OCI-LY7 (cell line): ENCODE data around the gene RAB20.

ENCODE experiments used
- CTCF ChIP-seq: fragments of 200-600 bp; sonication (generic); conservative IDR thresholded peaks from 2 replicates; pipeline ENCODE4 v1.5.1; 2014; ENCODE audit warnings: mild to moderate bottlenecking, antibody characterized with exemption, low read length, moderate library complexity, mixed read lengths
- EZH2phosphoT487 ChIP-seq: fragments of 200-600 bp; sonication (generic); IDR thresholded peaks from 2 replicates; pipeline ENCODE4 v1.6.1; 2018; ENCODE audit warnings: low read depth, borderline replicate concordance, mild to moderate bottlenecking, mixed run types, antibody characterized with exemption, low read length, moderate library complexity, mixed read lengths

- TF ChIP-seq CTCF (no peak), EZH2phosphoT487 (no peak)
Measured at GRCh38 chr13:110498327-110498726, 63.2 kb downstream of the RAB20 start.
